Activated CD4-positive, CD25-positive, alpha-beta regulatory T cell treated with anti-CD3 and anti-CD28 coated beads, Interleukin-2, amount 50 U/mL, for 72 hours (primary cell): Measurements from ENCODE around the gene THPO.
A peak's percentile ranks its signal among the peaks of the same experiment; 100 is the strongest.
"Not testable (repeated sequence)": the region's sequence is repeated elsewhere in the genome, so short reads cannot be mapped to it uniquely, and the experiment has no call there.

Source experiments
- DNase-seq: peaks from one replicate; pipeline ENCODE4 v3.0.0; 2021

THPO gene

GRCh38 chr3:184347321-184348056, 30.5 kb downstream of the THPO start:
- DNase-seq, result no peak

DNA sequence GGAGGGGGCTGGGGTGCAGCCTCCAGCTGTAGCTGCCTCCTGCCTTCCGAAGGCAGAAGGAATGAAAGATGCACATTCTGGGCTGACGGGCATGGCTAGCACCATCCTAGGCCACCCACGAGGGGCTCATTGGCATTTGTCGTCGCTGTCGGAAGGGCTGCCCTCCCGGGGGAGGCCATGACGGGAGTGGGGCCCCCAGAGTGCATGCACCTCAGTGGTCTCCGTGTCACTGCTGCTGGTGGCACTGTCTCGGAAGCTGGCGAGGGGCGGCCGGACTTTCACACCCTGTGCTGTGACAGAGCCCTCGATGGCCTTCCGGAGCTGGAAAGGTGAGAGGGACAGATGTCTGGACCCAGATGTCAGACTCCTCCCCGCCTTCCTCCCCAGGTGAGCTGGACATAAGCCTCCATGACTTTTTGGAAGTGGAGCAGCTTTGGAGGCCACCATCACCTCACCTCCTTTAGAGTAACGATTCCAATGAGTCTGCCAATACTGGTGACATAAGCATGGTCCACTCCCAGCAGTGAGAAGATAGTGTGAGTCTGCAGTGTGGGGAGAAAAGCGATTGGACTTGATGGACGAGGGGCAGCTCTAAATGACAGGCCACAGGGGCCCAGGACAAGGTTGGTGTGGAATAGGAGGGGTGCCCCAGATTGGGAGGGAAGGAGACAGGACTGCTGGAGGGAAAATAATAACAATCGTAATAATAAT, 31.4 kb downstream of the THPO start:
- DNase-seq, result no peak

DNA sequence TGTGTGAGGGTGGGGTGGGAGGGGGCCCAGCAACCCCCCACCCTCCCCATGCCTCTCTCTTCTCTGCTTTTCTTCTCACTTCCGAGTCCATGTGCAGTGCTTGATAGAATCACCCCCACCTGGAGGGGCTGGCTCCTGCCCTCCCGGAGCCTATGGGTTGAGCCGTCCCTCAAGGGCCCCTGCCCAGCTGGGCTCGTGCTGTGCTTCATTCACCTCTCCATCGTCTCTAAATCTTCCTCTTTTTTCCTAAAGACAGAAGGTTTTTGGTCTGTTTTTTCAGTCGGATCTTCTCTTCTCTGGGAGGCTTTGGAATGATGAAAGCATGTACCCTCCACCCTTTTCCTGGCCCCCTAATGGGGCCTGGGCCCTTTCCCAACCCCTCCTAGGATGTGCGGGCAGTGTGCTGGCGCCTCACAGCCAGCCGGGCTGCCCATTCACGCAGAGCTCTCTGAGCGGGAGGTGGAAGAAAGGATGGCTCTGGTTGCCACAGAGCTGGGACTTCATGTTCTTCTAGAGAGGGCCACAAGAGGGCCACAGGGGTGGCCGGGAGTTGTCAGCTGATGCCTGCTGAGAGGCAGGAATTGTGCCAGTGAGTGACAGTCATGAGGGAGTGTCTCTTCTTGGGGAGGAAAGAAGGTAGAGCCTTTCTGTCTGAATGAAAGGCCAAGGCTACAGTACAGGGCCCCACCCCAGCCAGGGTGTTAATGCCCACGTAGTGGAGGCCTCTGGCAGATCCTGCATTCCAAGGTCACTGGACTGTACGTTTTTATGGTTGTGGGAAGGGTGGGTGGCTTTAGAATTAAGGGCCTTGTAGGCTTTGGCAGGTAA, 32.5 kb downstream of the THPO start:
- DNase-seq, result no peak

DNA sequence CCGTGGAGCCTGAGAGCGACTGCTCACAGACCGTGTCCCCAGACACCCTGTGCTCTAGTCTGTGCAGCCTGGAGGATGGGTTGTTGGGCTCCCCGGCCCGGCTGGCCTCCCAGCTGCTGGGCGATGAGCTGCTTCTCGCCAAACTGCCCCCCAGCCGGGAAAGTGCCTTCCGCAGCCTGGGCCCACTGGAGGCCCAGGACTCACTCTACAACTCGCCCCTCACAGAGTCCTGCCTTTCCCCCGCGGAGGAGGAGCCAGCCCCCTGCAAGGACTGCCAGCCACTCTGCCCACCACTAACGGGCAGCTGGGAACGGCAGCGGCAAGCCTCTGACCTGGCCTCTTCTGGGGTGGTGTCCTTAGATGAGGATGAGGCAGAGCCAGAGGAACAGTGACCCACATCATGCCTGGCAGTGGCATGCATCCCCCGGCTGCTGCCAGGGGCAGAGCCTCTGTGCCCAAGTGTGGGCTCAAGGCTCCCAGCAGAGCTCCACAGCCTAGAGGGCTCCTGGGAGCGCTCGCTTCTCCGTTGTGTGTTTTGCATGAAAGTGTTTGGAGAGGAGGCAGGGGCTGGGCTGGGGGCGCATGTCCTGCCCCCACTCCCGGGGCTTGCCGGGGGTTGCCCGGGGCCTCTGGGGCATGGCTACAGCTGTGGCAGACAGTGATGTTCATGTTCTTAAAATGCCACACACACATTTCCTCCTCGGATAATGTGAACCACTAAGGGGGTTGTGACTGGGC, 33.3 kb downstream of the THPO start:
- DNase-seq, result no peak

DNA sequence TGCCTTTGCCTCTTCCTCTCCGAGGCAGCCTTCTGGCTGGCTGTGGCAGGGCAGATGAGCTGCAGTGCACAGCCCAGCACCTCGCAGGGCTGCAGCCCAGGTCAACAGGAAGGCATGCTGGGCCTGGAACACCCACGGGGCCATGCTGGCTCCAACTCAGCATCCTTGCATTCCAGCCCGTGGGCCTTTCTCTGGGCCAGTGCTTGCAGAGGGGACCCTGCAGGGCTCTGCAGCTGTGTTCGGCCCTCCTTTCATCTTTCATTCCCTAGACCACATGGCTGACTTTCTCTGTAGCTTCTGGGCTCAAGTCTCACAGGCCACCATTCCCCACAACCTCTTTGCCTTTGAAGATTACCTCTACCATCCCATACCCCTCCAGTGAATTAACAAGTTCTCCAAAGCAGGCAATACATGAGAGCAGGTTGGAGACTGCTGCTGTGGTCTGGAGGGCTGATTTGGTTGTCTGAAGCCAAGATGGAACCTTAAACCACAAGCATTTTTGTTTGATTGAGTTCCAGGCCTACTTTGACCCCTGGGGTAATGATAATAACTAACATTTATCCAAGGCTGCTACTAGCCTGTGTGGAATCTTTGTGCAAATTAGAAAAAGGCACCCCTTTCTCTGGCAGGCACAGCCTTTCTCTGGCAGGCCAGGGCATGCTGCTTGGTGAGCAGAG, 34.7 kb downstream of the THPO start:
- no peak for DNase-seq

DNA sequence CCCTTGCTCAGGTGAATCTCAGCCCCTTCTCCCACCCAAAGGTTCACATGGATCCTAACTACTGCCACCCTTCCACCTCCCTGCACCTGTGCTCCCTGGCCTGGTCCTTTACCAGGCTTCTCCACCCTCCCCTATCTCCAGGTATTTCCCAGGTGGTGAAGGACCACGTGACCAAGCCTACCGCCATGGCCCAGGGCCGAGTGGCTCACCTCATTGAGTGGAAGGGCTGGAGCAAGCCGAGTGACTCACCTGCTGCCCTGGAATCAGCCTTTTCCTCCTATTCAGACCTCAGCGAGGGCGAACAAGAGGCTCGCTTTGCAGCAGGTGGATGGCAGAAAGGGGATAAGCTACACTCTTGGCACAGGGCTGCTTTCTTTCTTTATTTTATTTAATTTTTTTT, 36.1 kb downstream of the THPO start:
- DNase-seq, result no peak

- not testable (repeated sequence) for DNase-seq
These were observed 38.4 kb downstream of the THPO start for GRCh38 chr3:184339451-184340135.

GRCh38 chr3:184339001-184339400, 39.0 kb downstream of the THPO start:
- DNase-seq, result no peak

- DNase-seq, result no peak
These were observed 39.5 kb downstream of the THPO start for GRCh38 chr3:184338511-184338945.

DNA sequence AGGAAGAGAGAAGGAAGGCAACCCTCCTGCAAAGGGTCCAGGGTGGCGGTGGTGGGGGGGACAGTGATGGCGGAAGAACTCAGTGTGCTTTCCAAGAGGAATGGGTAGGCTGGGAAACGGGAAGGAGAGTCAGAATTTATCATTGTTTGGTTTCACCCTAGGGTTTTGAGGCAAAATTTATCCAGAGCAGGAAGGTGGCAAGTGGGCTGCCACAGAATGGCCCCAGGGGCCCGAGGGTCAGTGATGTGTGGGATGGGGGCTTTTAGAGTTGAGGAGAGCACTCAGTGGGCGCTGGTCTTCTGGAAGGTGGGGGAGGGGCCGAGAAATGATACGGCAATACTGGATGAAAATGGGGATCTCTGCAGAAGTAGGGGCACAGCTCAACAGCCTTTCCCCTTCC, 40.0 kb downstream of the THPO start:
- DNase-seq, result no peak

DNA sequence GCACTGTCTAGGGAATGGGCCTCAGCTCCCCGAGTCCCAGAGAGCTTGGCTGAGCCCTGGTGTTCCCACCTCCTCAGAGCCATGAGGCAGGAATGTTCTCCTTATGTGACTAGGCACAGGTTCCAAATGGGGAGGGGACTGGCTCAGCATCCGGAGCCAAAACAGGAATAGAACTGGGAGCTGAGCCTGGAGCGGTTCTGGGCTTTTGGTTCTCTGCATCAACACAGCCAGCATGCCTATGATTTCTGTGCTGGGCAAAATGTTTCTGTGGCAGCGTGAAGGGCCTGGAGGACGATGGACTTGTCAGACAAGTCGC, 40.6 kb downstream of the THPO start, which contains the start of gene FAM131A:
Gene FAM131A (plus strand): TSS at position 202 of the 316 bp plus-strand sequence. CDS start 31 bp downstream, at position 233.
- no peak for DNase-seq

DNA sequence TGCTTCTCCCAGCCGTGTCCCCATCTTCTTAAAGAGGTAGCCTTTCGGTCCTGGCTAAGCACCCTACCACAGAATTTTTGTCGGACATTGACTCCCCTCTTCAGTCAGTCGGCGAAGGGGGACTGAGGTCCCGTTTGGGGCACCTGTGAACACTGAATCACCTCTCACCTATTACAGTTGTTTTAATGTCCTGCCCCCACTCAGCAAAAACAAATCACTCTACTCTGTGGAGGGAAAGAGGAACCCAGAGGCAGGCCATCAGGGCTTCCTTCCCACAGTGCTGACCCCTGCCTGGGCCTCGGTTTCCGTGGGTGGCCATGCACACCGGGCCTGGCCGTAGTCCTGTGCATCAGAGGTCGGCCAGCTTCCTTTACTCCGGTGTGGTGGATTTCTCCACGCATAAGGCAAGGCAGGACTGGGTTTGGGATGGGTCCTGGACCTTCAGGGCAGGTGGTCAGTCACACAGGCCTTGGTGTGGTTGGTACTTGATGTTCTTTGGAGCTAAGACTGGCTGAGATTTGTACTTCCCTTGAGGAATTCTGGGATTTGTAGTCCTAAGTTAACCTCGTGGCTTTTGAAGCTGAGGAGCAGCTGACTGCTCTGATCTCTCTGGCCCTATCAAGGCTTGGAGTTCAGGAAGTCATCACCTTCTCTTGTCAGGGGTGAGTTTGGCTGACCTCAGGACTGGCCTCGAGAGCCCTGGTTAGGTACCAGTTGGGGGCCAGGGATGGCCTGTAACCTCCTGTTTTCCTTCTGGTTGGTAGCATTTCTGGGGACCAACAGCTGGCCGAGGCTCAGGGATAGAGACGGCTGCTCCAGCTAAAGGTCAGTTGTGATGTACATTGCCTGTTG, 41.2 kb downstream of the THPO start:
- no peak for DNase-seq

DNA sequence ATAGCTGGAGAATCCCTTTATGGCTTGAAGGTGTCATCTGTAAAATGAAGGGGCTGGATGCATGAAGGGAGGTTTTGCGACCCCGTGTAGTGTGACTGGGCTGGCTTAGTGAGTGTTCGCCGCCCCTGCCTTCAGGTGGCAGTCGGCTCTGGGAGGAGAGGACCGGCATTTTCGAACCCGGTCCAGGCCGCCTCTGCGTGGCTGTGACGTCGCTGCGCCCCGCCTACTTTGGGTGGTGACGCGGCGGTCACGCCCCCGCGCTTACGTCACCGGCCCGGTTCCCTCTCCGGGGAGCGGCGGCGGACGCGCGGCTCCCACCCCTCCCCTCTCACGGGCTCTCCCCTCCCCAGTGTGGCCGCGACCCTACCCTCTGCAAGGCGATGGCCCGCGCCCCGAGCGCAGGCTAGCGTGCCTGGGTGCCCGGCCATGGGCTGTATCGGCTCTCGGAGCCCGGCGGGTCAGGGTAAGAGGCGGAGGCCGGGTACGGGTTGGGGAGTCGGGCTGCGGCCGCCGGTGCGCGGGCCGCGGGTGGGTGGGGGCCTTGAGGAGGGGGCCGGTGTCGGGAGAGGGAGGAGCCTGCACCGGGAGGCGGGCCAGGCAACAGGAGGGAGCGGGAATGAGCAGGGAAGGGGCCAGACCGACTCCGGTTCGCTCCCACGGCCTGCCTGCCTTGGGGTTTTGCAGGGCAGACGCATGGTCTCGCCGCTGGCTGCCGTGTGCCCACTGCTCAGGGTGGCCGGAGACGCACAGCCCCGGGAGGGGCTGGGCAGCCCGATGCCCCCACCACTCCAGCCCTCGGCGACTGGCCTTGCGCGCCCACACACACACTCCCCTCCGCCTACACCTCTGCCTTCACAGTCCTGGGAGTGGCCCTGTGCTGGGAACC, 42.1 kb downstream of the THPO start:
- peak; percentile 89 for DNase-seq

GRCh38 chr3:184335291-184335660, 42.7 kb downstream of the THPO start:
- DNase-seq, result no peak

GRCh38 chr3:184334470-184335158, 43.4 kb downstream of the THPO start:
- no peak for DNase-seq

DNA sequence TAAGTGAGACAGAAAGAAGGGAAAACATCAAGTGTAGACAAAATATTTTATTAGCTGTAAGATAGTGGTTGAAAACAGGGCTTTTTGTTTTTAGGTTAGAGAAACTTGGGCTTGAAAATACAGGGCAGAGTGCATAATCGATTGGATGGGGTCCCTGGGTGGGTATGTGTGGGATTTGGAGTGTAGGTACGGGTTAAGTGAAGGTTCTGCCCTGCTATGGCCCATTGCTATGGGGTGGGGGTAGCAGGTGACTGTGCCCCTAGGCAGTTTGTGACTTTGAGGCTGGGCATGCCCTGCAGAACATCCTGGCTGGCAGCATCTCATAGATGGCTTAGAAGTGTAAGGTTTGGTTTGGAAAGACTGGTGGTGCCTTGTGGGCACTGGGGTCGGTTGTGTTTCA, 44.3 kb downstream of the THPO start:
- DNase-seq, result no peak

GRCh38 chr3:184333190-184333589, 44.8 kb downstream of the THPO start:
- DNase-seq, result no peak

- no peak for DNase-seq
These were observed 45.5 kb downstream of the THPO start for GRCh38 chr3:184332370-184333090.
